ENCODE results near the gene SCN5A.

SCN5A gene

DNA sequence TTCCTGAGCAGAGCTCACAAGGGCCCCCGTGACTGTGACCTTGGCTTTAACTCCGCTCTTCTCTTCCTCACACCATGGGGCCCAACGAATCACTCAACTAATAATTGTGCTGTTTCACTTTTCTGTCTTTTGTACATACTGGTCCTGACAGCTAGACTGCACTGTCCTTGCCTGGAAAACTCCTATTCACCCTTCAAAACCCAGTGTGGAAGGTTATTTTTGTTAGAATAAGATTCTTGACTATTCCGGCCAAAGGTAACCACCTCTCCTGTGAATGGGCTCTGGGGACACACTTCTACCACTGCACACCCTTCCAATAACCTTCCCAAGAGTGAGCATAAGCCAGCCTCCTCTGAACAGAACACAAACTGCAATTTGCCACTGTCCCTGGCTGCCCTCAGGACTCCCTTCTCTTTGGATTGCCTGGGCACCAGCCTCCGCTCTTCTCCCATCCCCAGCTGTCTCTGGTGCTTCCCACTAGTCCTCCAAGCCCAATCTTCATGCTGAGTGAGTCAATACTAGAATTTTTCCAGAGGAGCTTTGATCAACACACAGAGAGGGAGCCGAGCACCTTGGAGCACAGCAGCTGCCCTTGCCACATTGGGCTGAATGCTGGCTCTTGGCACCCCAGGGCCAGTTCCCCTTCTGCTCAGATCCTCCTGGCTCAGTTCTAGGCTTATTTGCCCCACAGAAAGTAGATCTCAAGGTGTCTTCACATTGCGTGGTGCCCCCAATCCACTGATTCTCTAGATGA, 2.1 kb downstream of the SCN5A start:
- DNase-seq (ENCODE audit: low read depth in 1 of 2, low spot score in 1 of 2), result no peak

DNA sequence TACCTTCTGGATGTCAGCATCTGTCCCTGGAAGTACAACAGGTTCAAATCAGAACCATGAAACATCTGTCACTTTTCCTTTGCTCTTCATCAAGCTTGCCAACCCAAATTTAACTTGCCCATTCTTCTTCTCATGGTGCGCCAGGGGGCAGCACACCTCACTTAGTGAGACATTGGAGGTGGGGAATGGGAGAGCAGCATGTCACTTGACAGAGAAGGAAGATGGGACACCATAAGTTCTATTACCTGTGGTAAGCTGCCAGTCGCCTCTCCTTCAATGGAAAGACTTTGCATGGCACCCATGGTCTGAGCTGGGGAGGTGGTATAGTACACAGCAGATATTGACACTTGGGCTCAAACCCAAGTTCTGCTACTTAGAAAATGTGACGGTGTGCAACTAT, 2.9 kb downstream of the SCN5A start:
- DNase-seq (ENCODE audit: low read depth in 1 of 2, low spot score in 1 of 2), result no peak

DNA sequence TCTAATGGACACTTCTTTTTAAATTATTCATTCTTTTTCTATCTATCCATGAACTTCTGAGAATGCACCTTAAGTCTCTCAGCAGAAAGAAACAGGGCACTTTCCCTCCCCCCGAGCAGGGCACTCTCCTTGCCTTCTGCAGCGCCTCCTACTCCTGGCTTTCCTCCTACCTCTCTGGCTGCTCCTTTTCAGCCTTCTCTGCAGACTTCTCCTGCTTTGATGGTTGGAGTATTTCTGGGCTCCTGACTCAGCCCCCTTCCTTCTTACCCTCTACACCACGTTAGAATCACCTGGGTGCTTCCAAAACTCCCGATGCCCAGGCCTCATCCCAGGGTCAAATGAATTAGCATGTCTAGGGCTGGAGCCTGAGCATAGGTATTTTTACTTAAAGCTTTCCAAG, 3.4 kb downstream of the SCN5A start:
- no peak for DNase-seq (ENCODE audit: low read depth in 1 of 2, low spot score in 1 of 2)

DNA sequence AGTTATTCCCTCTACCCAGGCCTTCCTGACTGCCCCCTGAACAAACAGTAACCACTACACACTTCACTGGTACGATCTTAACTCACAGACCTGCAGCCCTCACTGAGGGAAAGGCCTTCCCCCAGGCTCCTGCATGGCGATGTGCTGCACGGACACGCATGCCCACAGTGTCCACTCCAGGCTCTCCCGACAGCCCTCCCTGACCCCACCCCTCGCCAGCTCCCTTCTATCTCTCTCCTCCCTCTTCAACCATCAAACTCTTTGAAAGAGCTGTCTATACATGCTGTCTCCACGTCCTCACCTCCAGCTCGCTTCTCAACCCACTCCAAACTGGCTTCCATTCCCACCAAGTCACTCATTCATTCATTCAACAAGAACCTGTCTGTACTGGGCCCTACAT, 3.9 kb downstream of the SCN5A start:
- no peak for DNase-seq (ENCODE audit: low read depth in 1 of 2, low spot score in 1 of 2)

DNA sequence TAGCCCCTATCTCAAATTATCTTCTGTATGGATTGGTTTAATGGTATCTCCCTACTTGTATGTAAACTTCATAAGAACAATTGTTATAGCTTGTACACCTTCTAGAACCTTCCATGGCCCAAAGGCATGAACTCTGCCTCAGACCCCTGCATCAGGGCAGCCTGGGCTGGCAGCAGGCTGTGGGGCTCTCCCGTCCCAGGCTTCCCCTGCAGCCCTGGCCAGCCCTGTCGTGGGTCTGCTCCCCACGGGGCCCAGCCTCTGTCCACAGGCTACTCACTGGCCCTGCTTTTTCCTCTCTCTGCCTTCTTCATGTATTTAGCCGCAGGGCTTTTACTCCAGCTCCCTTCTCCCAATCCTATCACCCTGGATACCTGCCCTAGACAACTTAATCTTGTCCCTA, 4.4 kb downstream of the SCN5A start:
- no peak for DNase-seq (ENCODE audit: low read depth in 1 of 2, low spot score in 1 of 2)

DNA sequence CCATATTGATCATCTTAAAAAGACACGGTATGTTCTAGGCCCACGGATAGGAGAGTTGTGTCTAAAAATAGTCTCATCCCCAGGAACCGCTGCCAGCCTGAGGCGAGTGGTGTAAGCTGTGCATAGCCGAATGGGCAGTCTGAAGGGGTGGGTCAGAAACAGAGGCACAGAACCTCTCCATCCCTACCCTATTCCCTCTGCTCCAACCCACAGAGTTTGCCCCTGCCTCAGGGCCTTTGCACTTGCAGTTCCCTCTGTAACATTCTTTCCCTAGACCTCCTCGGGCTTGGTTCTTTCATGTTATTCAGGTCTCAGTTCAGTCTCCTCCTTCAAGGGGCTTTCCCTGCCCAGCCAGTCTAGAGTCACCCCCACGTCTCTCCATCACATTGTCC, 4.8 kb downstream of the SCN5A start:
- no peak for DNase-seq (ENCODE audit: low read depth in 1 of 2, low spot score in 1 of 2)

DNA sequence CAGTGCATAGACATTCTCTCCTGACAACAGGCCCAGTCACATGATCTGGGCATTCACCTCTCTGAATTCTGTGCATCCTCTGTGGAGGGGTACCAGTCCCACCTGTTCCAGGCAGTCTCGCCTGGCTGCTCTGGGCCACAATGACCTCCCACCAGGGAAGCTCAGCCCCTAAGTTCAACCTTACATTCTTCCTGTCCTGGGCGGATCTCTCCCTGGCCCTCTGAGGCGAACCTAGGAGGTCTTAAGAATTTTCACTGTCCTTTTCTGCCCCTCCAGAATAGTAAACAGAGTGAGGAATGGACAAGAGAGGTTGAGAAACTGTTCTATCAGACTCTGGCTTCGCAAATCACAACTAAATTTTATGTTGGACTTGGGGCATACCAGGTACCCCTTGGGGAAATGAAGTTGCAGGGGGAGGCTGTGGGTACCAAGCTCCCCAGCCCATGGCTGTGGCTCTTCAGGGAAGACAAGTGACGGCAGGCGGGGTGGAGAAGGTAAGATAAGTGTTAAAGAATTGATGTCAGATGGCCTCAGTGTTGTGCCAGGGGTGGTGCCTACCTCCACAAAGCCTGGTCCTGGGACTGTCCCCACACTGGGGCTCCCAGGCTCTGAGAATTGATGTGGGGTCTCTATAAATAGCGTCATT, 5.3 kb downstream of the SCN5A start:
- DNase-seq (ENCODE audit: low read depth in 1 of 2, low spot score in 1 of 2), result no peak

DNA sequence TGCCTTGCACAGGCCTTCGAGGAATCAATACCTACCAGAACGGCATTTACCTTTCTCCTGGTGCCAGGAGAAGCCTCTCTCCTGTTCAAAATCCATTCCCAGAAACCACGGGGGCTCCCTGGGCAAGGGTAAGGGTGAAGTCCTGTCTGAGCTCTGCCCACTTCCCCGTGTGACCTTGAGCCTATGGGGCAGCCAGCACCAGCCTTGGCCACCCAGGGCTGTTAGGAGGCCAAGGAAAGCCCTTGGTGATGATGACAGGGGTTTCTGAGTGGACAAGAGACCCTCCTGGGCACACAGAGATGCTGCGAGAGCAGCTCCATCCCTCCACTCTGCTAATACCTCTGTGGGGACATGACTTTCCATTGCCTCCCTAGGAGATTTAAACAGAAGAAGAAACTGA, 5.9 kb downstream of the SCN5A start:
- DNase-seq (ENCODE audit: low read depth in 1 of 2, low spot score in 1 of 2), result no peak

DNA sequence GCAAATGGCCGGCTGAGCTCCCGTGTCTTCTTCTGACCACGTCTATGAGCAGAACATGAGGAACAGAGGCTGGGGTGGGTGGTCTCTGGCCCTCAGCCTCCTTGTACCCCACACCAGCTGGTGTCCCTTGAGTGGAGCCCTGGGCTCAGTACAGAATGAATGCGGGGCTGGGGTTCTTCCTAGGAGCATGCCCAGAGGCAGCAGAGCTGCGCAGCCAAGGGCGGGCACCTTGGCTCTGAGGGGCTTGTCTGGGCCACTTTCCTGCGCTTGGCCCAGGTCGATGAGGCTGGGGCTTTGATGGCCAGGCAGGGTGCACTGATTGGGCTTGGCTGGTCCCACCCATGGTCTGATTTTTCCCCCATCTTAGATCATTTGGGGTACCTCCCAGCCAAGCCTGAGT, 6.4 kb downstream of the SCN5A start:
- DNase-seq (ENCODE audit: low read depth in 1 of 2, low spot score in 1 of 2), result no peak

DNA sequence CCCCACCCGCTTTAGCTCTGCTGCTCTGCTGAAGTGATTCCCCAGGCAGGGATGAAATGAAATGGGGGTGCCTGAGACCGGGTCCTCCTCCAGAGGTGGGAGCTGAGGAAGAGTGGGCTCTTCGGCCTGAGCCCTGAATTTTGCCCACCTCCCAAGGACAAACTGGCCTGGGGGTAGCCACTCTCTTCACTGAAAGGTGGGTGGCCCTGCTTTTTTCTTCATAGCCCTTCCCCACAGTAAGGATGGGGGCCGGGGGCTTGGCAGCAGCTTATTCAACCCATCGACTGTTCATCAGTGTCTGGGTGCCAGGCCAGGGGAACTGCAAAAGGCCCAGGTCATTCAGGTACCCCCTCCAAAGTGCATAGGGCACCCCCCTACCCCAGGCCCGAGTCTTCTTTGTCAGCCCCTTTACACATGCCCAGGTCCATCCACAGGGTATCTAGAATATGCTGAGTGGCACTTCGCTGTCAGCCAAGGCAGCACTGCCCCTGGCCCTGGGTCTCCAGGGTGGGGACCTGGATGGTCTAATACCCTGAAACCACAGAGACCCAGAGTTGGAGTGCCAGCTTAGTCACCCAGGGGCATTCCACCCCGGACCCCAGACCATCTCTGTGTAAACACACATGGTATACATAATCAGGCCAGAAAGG, 7.9 kb downstream of the SCN5A start:
- DNase-seq (ENCODE audit: low read depth in 1 of 2, low spot score in 1 of 2), result no peak

DNA sequence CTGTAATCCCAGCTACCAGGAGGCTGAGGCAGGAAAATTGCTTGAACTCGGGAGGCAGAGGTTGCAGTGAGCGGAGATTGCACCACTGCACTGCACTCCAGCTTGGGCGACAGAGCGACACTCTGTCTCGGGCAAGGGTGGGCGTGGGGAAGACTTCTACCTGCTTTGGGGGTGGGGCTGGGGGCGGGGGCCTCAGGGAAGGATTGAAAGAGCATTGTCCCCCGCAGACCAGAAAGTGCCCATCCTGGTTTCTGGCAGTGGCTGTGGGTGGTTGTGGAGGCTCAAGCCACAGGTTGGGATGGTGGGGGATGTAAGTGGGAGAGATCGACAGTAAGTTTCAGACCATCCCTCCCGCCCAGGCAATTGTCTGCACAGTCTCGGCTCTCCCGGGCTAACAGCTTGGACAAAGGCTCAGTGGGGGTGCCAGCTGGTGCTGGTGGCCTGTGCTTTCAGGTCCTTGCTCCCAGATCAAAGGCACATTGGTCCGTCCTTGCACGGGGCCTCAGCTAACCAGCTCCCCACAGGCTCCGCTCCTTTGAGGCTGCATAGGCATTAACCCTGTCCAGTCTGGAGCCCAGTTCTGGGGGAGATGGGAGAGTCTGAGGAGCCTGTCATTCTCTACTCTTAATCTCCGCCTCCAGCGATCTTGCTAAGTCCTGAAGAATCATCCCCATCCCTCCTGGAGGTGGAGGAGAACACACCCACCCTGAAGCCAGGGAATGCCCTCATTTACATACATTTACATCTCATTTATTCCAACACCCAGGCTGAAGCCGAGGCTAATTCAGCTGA, 8.6 kb downstream of the SCN5A start:
- DNase-seq (ENCODE audit: low read depth in 1 of 2, low spot score in 1 of 2), result no peak

DNA sequence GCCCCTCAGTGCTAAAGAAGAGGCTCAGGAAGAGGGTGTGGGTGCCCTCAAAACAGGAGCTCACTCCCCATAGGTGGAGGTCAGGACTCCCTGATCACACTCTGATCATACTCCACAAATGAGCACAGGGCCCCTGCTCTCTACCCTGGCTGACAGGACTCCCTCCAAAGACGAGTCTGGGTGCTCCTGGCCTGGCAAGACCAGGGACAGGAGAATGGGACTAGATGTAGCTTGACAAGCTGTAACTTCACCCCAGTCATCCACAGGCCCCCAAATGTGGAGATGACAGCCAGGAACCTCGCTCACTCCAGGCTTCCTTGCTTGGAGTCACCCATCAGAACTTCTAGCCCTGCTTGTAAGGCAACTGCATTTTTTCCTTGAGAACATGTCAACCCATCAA, 11.1 kb downstream of the SCN5A start:
- no peak for DNase-seq (ENCODE audit: low read depth in 1 of 2, low spot score in 1 of 2)

DNA sequence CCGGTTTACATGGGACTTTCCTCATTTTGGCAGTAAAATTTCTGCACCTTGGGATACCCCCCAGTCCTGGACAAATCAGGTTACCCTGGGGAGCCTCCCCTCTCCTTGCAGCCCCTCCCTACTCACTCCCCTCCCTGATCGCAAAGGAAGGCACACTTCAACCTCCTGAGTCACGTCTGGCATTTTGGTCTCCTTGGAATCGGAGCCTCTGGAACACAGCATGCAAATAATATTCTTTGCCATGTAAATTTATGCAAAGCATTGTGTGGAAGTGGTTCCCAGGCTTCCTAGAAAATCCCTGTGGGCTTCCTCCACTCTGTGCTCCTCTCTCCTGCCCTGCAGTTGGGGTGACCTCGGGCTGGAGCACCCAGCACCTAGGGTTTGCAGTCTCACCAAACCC, 11.6 kb downstream of the SCN5A start:
- no peak for DNase-seq (ENCODE audit: low read depth in 1 of 2, low spot score in 1 of 2)

DNA sequence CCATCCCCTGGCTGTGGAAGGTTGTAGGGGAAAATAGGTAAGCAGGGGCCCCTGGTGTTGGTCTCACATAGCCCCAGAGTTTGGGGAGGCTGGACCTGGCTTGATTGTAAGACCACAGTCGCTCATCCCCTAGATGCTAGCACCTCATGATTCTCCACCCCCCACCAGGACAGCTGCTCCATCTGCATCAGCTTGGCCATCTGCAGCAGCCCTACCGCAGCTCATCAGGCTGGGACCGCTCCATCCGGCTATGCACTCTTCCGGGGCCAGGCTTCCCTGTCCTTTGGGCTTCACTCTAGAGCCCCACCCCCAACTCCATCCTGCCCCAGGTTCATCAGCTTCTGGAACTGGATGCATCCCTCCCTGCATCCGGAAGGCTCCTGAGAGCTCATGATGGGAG, 12.6 kb downstream of the SCN5A start:
- DNase-seq (ENCODE audit: low read depth in 1 of 2, low spot score in 1 of 2), result no peak

DNA sequence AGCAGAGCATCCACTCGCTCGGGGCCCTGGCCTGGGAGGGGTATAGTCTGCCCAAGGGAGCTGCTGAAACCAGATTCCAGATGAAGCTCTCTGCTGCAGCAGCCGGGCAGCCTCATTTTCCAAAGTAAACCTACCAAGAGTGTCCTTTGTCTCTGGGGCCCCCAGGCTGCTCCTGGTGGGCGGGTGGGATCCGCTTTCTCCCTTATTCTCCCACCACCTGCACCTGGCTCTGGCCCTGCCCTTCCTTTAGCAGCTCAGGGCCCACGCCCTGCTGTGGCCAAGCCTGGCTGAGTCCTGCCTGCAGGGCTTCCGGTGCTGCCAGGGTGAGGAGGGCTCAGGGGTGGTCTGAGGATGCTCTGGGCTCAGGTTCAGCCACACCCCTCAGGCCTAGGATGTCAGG, 13.0 kb downstream of the SCN5A start:
- no peak for DNase-seq (ENCODE audit: low read depth in 1 of 2, low spot score in 1 of 2)

DNA sequence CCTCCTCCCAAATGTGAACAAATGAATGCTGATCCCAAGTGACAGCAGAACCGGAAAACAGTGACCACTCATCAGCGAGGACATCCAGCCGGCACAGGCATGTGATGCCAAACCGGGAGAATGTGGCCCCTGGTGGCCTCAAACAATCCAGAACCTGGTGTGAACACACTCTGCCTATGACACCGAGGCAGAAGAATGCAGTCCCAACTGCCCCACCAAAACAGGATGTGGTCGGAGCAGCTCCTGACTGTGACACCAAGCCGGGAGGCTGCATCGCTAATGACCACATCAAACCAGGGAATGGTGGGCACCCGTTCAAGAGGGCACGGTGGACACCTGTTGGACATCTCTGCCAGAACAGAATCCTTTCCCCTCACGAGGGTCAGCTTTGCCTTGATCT, 15.4 kb downstream of the SCN5A start:
- no peak for DNase-seq (ENCODE audit: low read depth in 1 of 2, low spot score in 1 of 2)

DNA sequence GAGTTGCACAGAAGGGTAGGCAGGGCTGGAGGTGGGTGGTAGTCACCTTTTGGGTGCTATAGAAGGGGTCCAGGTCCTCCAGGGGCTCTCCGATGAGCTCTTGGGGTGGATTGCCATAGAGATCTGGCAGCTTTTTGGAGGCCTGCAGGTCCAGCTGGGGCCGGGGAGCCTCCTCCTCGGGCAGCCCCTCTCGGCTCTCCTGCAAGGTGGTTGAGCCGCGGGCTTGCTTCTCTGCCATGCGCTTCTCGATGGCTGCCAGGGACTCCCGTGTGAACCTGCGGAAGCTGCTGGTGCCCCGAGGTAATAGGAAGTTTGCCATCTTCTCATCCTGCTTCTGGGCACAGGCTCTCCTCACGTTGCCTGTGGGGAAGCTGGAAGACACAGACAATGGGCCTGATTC, 16.5 kb downstream of the SCN5A start:
- DNase-seq (ENCODE audit: low read depth in 1 of 2, low spot score in 1 of 2), result no peak

DNA sequence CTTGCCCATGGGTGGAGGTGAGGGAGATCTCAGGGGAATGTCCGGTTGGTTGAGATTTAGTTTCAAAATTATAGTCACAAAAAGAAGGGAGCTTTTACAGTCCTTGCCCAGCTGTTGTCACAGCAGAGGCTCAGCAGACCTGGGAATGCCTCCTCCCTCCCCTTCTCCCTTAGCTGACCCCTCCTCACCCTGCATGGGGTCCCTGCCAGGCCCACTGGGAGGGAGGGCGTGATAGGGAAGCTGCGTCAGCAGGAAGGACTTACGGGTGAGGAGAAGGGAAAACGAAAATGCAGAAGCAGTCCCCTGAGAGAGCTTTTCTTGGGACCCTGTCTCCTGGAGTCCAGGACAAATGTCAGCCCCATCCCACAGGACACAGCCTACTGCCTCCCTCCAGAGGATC, 18.9 kb downstream of the SCN5A start:
- DNase-seq (ENCODE audit: low read depth in 1 of 2, low spot score in 1 of 2), result no peak

DNA sequence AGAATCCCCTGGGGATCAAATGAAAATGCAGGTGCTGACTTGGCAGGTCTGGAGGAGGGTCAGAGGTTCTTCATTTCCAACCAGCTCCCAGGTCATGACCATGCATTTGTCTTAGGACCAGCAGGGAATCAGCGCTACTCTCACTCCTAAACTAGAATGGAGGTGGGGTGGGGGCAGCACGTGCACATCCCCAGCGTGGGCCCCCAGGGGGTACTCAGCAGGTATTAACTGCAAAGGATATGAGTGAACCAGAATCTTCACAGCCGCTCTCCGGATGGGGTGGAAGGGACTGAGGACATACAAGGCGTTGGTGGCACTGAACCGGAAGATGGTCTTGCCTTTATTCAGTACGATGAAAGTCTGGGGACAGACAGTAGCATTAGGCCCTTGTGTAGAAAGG, 19.4 kb downstream of the SCN5A start:
- no peak for DNase-seq (ENCODE audit: low read depth in 1 of 2, low spot score in 1 of 2)

DNA sequence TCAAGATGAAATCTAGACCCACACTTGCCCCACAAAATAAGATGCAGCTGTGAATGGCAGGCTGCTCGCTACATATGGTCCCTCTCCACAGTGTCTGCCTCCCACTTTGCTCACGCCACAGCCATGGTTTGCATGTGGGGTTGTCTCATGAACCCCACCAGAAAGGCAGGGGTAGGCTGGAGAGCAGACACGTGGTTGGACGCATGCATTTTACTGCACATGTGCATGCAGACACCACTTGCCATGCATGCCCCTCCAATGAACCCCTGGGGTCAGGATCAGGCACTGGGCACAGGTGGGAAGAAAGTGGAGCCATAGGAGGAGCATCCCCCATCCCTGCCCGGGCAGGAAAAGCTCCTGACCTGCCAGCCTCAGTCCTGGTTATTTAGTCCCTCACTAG, 20.7 kb downstream of the SCN5A start:
- no peak for DNase-seq (ENCODE audit: low read depth in 1 of 2, low spot score in 1 of 2)

DNA sequence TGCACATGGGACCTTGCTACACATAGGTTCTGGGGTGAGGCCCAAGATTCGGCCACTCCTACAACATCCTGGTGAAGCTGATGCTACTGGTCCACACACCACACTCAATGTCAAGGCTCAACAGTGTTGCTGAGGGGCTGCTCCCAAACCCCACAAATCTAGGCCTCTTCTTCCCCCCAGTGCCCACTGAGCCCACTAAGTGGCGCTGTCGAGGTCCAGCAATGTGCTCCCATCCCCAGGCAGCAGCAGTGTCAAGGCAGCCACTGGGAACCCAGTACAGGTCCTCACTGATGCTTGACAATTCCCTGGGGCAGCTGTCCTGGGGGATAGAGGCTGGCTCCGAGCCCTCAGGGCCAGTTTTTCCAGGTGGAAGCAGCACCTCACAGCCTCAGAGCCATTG, 21.5 kb downstream of the SCN5A start:
- DNase-seq (ENCODE audit: low read depth in 1 of 2, low spot score in 1 of 2), result no peak

DNA sequence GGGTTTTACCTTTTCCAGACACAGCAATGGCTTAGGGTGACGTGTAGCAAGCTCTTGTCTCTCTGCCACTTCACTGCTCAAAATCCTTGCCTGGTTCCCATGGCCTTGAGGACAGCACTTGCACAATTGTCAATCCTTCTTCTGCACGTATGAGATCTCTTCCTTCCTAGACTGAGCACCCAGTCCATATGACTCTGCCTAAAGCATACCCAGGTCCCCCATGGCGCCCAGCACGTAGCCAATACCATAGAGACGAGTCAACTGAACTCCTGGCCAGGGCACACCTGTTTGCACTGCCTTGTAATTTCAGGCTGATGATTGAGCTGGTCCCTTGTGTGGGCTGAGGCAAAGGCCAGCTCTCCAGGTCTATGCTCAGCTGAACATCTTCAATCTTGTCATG, 23.3 kb downstream of the SCN5A start:
- no peak for DNase-seq (ENCODE audit: low read depth in 1 of 2, low spot score in 1 of 2)
